Body of pancreas (tissue), 4 donors: ENCODE results near the gene HUWE1. TPM values are rescaled to one million over a fixed set of nuclear protein-coding genes. Genes with fewer than 3 reads are reported as not detected.

ENCODE experiments used
- ATAC-seq: fragments of 150-250 bp; one replicate; pipeline ENCODE4 v1.9.1; 2016
- DNase-seq, 4 donors: peaks; one replicate each; pipeline ENCODE4 v3.0.0-alpha.2; 2019
- H3K27ac ChIP-seq, 4 donors: fragments of 200-600 bp; sonication (generic); 1 replicate in 3 of 4; 2 replicates in 1 of 4; pipeline versions ENCODE4 v1.5.1 to v1.6.1; 2016 to 2019; ENCODE audit warnings: mild to moderate bottlenecking in 1 of 4, mixed read lengths in 1 of 4, moderate library complexity in 1 of 4
- H3K27me3 ChIP-seq, 2 donors: fragments of 200-600 bp; sonication (generic); one replicate each; pipeline ENCODE4 v1.6.0; 2016; ENCODE audit warnings: mild to moderate bottlenecking in 1 of 2
- H3K36me3 ChIP-seq, 2 donors: fragments of 200-600 bp; sonication (generic); replicated peaks in 1 of 2; 2 replicates each; pipeline ENCODE4 v1.5.1; 2016; ENCODE audit warnings: low read depth in 2 of 2; ENCODE audit not compliant: insufficient read depth in 1 of 2
- H3K4me1 ChIP-seq: fragments of 200-600 bp; sonication (generic); one replicate; pipeline ENCODE4 v1.6.0; 2016
- H3K4me3 ChIP-seq, 2 donors: fragments of 200-600 bp; sonication (generic); 1 replicate in 1 of 2; 2 replicates in 1 of 2; pipeline ENCODE4 v1.5.1; 2016 to 2019
- H3K9me3 ChIP-seq, 3 donors: fragments of 200-600 bp; sonication (generic); 1 replicate in 2 of 3; 2 replicates in 1 of 3; pipeline ENCODE4 v1.5.1; 2016
- CTCF ChIP-seq, 7 experiments: fragments of 450-650 bp in 4 of 7; fragments of 200-600 bp in 3 of 7; sonication (generic) in 3 of 7; IDR thresholded peaks; one replicate each; pipeline ENCODE4 v1.5.1; 2016 to 2019; ENCODE audit warnings: antibody characterized with exemption in 7 of 7
- POLR2A ChIP-seq, 3 donors: fragments of 450-650 bp; IDR thresholded peaks; one replicate each; pipeline ENCODE4 v1.6.1; 2016; ENCODE audit warnings: antibody characterized with exemption in 3 of 3, mild to moderate bottlenecking in 2 of 3
- WGBS, 2 donors: methylation state at CpG; one replicate each; pipeline ENCODE4 v1.1.5; 2017; 5-methylcytosine and 5-hydroxymethylcytosine counted together
- intact Hi-C: fragments of 100-400 bp; cut with DNase I; formaldehyde crosslinking; loops from one replicate; pipeline ENCODE4 v1.15.1; 2023
- total RNA-seq, 2 donors: library from RNA; depleted of rRNA; stranded (reverse); fragments of >200 nt; gene quantifications; one replicate each; pipeline ENCODE4 v1.1.0, GENCODE V29; 2016

The HUWE1 gene
- 100 to 1,000 TPM in 1 of 2 donors, 10 to 100 TPM in 1; 67.2 to 102 TPM for total RNA-seq

- ATAC-seq (peak; percentile 45), DNase-seq (peak; percentile 77 to 86 (median 78))
- intact Hi-C loops, result no loop called here
- no peak for TF ChIP-seq CTCF (IDR thresholded peaks at IDR 0.05)
- peak; percentile 24 to 62 (median 46) for TF ChIP-seq POLR2A (IDR thresholded peaks at IDR 0.05)
- Histone ChIP-seq H3K9me3 (no peaks in the 10 kb centered on the region), H3K27me3 (no peaks in the 10 kb centered on the region), H3K36me3 (no peaks in the 10 kb centered on the region), H3K4me1 (peaks cover 6% of the 10 kb centered on the region), H3K27ac (peak within 1 kb of the TSS; percentile 70 to 89 (median 78)), H3K4me3 (peak within 1 kb of the TSS; percentile 16 to 54)
- 1% methylated on average over 37 of the region's 61 CpGs; no CpG with 5 or more reads in 1 of the 2 donors for WGBS, 2 donors
These were observed at the start of gene HUWE1 for GRCh38 chrX:53686151-53686885. Gene HUWE1 (minus strand): TSS chrX:53686719. CDS start chrX:53654107, 32,612 bp downstream.

- WGBS, 2 donors, result 68 to 72% methylated on average over 2 of the region's 2 CpGs
- intact Hi-C loops, result no loop called here
These were observed 46.3 kb upstream of the HUWE1 start for GRCh38 chrX:53732797-53733196.

GRCh38 chrX:53729751-53730150 lies 43.2 kb upstream of the HUWE1 start:
- 0% methylated on average over 1 of the region's 1 CpG for WGBS, 2 donors
- intact Hi-C loops, result no loop called here
- TF ChIP-seq CTCF (IDR thresholded peaks at IDR 0.05) (no peak), POLR2A (IDR thresholded peaks at IDR 0.05) (no peak)

More at GRCh38 chrX:53732797-53733196, 46.3 kb upstream of the HUWE1 start:
- H3K36me3 ChIP-seq, result no peaks in the 10 kb centered on the region
- H3K27ac ChIP-seq, result no peak overlapping the region
- ATAC-seq (no peak), DNase-seq (no peak)
- no peaks in the 10 kb centered on the region for H3K27me3 ChIP-seq
- no peaks in the 10 kb centered on the region for H3K9me3 ChIP-seq
- no peak overlapping the region for H3K4me3 ChIP-seq
- no peaks in the 10 kb centered on the region for H3K4me1 ChIP-seq
- TF ChIP-seq POLR2A (IDR thresholded peaks at IDR 0.05), result no peak
- no peak for TF ChIP-seq CTCF (IDR thresholded peaks at IDR 0.05)

GRCh38 chrX:53728506-53728905 lies 42.0 kb upstream of the HUWE1 start:
- Histone ChIP-seq H3K4me3 (no peak overlapping the region), H3K36me3 (no peaks in the 10 kb centered on the region), H3K27ac (no peak overlapping the region), H3K4me1 (no peaks in the 10 kb centered on the region), H3K27me3 (no peaks in the 10 kb centered on the region), H3K9me3 (no peaks in the 10 kb centered on the region)
- ATAC-seq (no peak), DNase-seq (no peak)
- 68 to 69% methylated on average over 2 of the region's 2 CpGs for WGBS, 2 donors
- intact Hi-C loops, result no loop called here
- TF ChIP-seq POLR2A (IDR thresholded peaks at IDR 0.05) (no peak), CTCF (IDR thresholded peaks at IDR 0.05) (no peak)

More at GRCh38 chrX:53729751-53730150, 43.2 kb upstream of the HUWE1 start:
- ATAC-seq (no peak), DNase-seq (no peak)
- Histone ChIP-seq H3K4me1 (no peaks in the 10 kb centered on the region), H3K9me3 (no peaks in the 10 kb centered on the region), H3K4me3 (no peak overlapping the region), H3K36me3 (no peaks in the 10 kb centered on the region), H3K27ac (no peak overlapping the region), H3K27me3 (no peaks in the 10 kb centered on the region)

GRCh38 chrX:53724872-53725271 lies 38.4 kb upstream of the HUWE1 start:
- H3K9me3 ChIP-seq, result no peaks in the 10 kb centered on the region
- H3K36me3 ChIP-seq, result no peaks in the 10 kb centered on the region
- TF ChIP-seq POLR2A (IDR thresholded peaks at IDR 0.05), result no peak
- no peak for TF ChIP-seq CTCF (IDR thresholded peaks at IDR 0.05)
- no peaks in the 10 kb centered on the region for H3K4me1 ChIP-seq
- H3K27ac ChIP-seq, result no peak overlapping the region
- intact Hi-C loops, result no loop called here
- DNase-seq (no peak), ATAC-seq (no peak)
- 88 to 100% methylated on average over 1 to 5 of the region's 5 CpGs for WGBS, 2 donors
- no peaks in the 10 kb centered on the region for H3K27me3 ChIP-seq
- no peak overlapping the region for H3K4me3 ChIP-seq
